AG04450 (cell line): ENCODE results near the gene RFFL. TPM values are rescaled to one million over a fixed set of nuclear protein-coding genes. Genes with fewer than 3 reads are reported as not detected.

Experiments
- CTCF ChIA-PET: fragments of 300-600, 350-600 bp; formaldehyde crosslinking; extraction: SDS; loops from one replicate; lab custom pipeline; 2022; ENCODE audit warnings: antibody characterized with exemption, inconsistent platforms; lab: Charles Lee
- POLR2A ChIA-PET: fragments of 350-600 bp; formaldehyde crosslinking; extraction: SDS; loops from one replicate; lab custom pipeline; 2021; ENCODE audit warnings: antibody characterized with exemption, inconsistent platforms; lab: Yijun Ruan, JAX
- DNase-seq: peaks from one replicate; pipeline ENCODE4 v3.0.0-alpha.2; 2011; ENCODE audit warnings: low read depth, low spot score
- H3K27ac ChIP-seq: one replicate; pipeline ENCODE4 v1.5.1; 2012; ENCODE audit warnings: low read depth, low read length, control low read depth
- H3K27me3 ChIP-seq: one replicate; pipeline ENCODE4 v1.6.0; 2012; ENCODE audit warnings: low read length; ENCODE audit not compliant: control insufficient read depth, insufficient read depth
- H3K4me3 ChIP-seq: 2 replicates; pipeline ENCODE4 v1.5.1; 2011; ENCODE audit warnings: mild to moderate bottlenecking, low read depth, low read length, control low read depth
- H3K9me3 ChIP-seq: 2 replicates; pipeline ENCODE4 v1.5.1; 2012; ENCODE audit warnings: low read length; ENCODE audit not compliant: control insufficient read depth, insufficient read depth
- polyA plus RNA-seq: library from polyadenylated mRNA; depleted of rRNA; stranded (reverse); fragments of >200 nt; gene quantifications from 2 replicates; pipeline ENCODE4 v1.2.3, GENCODE V29; 2011
- TF ChIP-seq, protein P1 (sequence below): IDR thresholded peaks from 2 replicates; pipeline ENCODE4 v1.5.1; 2011; ENCODE audit warnings: low read depth, low read length, control low read depth, inconsistent platforms

RFFL gene
- polyA plus RNA-seq, 1 experiment, result 11.0 TPM

GRCh38 chr17:35019386-35020179, 43.9 kb downstream of the RFFL start:
- DNase-seq, result no peak
- Histone ChIP-seq H3K27me3 (no peaks in the 10 kb centered on the region), H3K9me3 (no peaks in the 10 kb centered on the region), H3K27ac (no peak overlapping the region), H3K4me3 (no peak overlapping the region)
- POLR2A ChIA-PET, result interaction anchor here (1.3 kb wide), 1 partner anchor 11 kb away, joined by 3 read pairs; no protein-coding TSS in a partner anchor
- TF ChIP-seq, protein P1, sequence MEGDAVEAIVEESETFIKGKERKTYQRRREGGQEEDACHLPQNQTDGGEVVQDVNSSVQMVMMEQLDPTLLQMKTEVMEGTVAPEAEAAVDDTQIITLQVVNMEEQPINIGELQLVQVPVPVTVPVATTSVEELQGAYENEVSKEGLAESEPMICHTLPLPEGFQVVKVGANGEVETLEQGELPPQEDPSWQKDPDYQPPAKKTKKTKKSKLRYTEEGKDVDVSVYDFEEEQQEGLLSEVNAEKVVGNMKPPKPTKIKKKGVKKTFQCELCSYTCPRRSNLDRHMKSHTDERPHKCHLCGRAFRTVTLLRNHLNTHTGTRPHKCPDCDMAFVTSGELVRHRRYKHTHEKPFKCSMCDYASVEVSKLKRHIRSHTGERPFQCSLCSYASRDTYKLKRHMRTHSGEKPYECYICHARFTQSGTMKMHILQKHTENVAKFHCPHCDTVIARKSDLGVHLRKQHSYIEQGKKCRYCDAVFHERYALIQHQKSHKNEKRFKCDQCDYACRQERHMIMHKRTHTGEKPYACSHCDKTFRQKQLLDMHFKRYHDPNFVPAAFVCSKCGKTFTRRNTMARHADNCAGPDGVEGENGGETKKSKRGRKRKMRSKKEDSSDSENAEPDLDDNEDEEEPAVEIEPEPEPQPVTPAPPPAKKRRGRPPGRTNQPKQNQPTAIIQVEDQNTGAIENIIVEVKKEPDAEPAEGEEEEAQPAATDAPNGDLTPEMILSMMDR, result no peak
- CTCF ChIA-PET, result interaction anchor here (1.2 kb wide), 1 partner anchor 70 kb away, joined by 3 read pairs; no protein-coding TSS in a partner anchor

- Histone ChIP-seq H3K27ac (no peak overlapping the region), H3K9me3 (no peaks in the 10 kb centered on the region), H3K27me3 (no peaks in the 10 kb centered on the region), H3K4me3 (no peak overlapping the region)
- DNase-seq, result no peak
- ChIA-PET CTCF (interaction anchor here (0.5 to 0.9 kb wide), 3 partner anchors 24 to 454 kb away, joined by 3 to 4 read pairs (median 4); no protein-coding TSS in a partner anchor), POLR2A (interaction anchor here (1.3 kb wide), 1 partner anchor 10 kb away, joined by 3 read pairs; no protein-coding TSS in a partner anchor)
- TF ChIP-seq, protein P1, result no peak
Measured at GRCh38 chr17:35018814-35019213, 44.7 kb downstream of the RFFL start.

DNA sequence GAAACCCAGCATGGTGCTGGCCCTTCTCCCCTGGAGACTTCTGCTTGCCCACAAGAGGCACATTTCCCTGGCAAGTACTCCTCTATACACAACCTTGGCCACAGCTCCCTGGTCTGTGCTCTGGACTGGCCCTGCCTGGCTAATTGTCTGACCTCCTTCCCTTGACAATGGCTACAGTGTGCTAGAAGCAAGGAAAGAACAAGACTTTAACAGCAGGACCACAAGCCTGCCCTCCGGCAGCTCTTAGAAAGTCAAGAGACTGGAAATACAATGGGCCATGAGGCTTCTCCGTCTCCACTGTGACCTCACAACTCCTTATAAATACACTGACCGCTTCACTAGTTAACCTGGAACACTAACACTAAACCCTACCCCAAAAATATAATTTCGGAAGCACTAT, 46.5 kb downstream of the RFFL start:
- ChIA-PET POLR2A (no interaction called here), CTCF (interaction anchor here (1.7 kb wide), 1 partner anchor 20 kb away, joined by 3 read pairs; no protein-coding TSS in a partner anchor)
- DNase-seq, result no peak
- H3K4me3 ChIP-seq, result no peak overlapping the region
- H3K27ac ChIP-seq, result no peak overlapping the region
- no peaks in the 10 kb centered on the region for H3K9me3 ChIP-seq
- TF ChIP-seq, protein P1, result no peak
- H3K27me3 ChIP-seq, result no peaks in the 10 kb centered on the region

GRCh38 chr17:35016369-35016768, 47.1 kb downstream of the RFFL start:
- Histone ChIP-seq H3K27me3 (no peaks in the 10 kb centered on the region), H3K9me3 (no peaks in the 10 kb centered on the region), H3K4me3 (no peak overlapping the region), H3K27ac (no peak overlapping the region)
- no peak for DNase-seq
- TF ChIP-seq, protein P1, result no peak
- CTCF ChIA-PET, result interaction anchor here (0.5 to 1.7 kb wide), 2 partner anchors 19 to 102 kb away, joined by 3 read pairs; no protein-coding TSS in a partner anchor
- POLR2A ChIA-PET, result no interaction called here

GRCh38 chr17:35011671-35012216, 51.8 kb downstream of the RFFL start:
- Histone ChIP-seq H3K27ac (no peak overlapping the region), H3K27me3 (no peaks in the 10 kb centered on the region), H3K4me3 (no peak overlapping the region), H3K9me3 (no peaks in the 10 kb centered on the region)
- TF ChIP-seq, protein P1, result no peak
- ChIA-PET CTCF (interaction anchor here (1.2 kb wide), 1 partner anchor 14 kb away, joined by 3 read pairs; no protein-coding TSS in a partner anchor), POLR2A (no interaction called here)
- DNase-seq, result no peak
